Measurements from ENCODE around the gene CLEC14A. TPM values are rescaled to one million over a fixed set of nuclear protein-coding genes. Genes with fewer than 3 reads are reported as not detected.

The CLEC14A gene
- total RNA-seq, 1 experiment from 2014 or later, result not detected

- no peak for DNase-seq (ENCODE audit: low read depth)
Observed at GRCh38 chr14:38206689-38207376, 49.1 kb downstream of the CLEC14A start.

- DNase-seq (ENCODE audit: low read depth), result no peak
Observed at GRCh38 chr14:38205949-38206665, 49.8 kb downstream of the CLEC14A start.

DNA sequence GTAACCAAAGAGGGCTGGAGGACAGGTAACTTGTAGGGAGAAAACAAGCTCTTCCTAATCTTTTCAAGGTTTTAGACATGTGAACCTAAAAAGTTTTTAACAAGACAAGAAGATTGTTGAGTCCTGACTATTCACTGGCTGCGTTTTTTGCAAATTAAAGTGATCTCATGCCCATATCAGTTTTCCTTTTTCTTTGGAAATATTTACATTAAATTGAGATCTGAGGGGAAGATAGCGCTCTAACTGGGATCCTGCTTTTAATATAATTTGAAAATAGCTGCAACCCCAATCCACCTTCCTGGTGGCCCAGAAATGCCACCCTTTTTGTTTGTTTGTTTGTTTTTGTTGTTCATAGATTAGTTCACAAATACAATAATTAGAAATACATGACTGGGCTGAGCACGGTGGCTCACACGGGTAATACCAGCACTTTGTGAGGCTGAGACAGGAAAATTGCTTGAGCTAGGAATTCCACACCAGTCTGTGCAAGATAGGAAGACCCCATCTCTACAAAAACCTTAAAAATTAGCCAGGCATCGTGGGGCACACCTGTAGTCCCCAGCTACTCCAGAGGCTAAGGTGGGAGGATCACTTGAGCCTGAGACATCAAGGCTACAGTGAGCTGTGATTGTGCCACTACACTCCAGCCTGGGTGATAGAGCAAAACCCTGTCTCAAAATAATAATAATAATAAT, 50.6 kb downstream of the CLEC14A start:
- no peak for DNase-seq (ENCODE audit: low read depth)

DNA sequence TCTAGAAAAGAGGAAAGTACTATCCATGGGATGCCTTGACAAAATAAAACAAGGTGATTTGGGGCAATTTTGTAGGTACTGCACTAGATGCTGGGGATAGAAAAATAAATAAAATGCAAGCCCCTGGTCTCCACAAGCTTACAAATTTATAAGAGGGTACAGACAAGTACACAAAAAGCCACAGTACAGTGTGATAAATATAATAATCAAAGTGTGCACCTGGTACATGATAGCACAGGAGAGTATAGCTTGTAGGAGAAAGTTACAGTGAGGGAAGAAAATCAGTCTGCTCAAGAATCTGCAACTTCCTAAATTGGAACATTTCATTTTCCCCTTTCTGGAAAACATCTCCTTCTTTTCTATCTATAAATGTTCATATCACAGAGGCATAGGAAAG, 51.2 kb downstream of the CLEC14A start:
- no peak for DNase-seq (ENCODE audit: low read depth)

Other genes with a start within 250 kb of the CLEC14A start
- gene SSTR1, start 48.2 kb downstream of the CLEC14A start, total RNA-seq (2014; rRNA removed; shearing (Covaris generic)), result not detected in 2 replicates